Urinary bladder (tissue), 4 donors: ENCODE data around the gene FGD1. TPM values are rescaled to one million over a fixed set of nuclear protein-coding genes. Genes with fewer than 3 reads are reported as not detected.

Experiments used
- DNase-seq: peaks from one replicate; pipeline ENCODE4 v3.0.0-alpha.2; 2015; ENCODE audit errors: extremely low spot score
- H3K27ac ChIP-seq: one replicate; pipeline ENCODE4 v1.5.1; 2013; ENCODE audit warnings: low read depth, mild to moderate bottlenecking, moderate library complexity
- H3K36me3 ChIP-seq: one replicate; pipeline ENCODE4 v1.6.1; 2013; ENCODE audit warnings: mild to moderate bottlenecking, moderate library complexity; ENCODE audit not compliant: insufficient read depth
- H3K4me1 ChIP-seq: one replicate; pipeline ENCODE4 v1.6.1; 2013; ENCODE audit warnings: mild to moderate bottlenecking, moderate library complexity; ENCODE audit not compliant: insufficient read depth
- H3K4me3 ChIP-seq: one replicate; pipeline ENCODE4 v1.5.1; 2013; ENCODE audit warnings: low read depth, low read length
- WGBS: extraction: QIAGEN DNeasy Blood & Tissue Kit; methylation state at CpG from one replicate; pipeline ENCODE4 v1.1.7; 2013; 5-methylcytosine and 5-hydroxymethylcytosine counted together
- polyA plus RNA-seq: library from polyadenylated mRNA; stranded (reverse); fragments of 200-250 nt; gene quantifications from one replicate; pipeline ENCODE4 v1.2.3, GENCODE V29; 2013
- total RNA-seq: library from RNA; depleted of rRNA; stranded (reverse); fragments of >200 nt; gene quantifications from one replicate; pipeline ENCODE4 v1.2.3, GENCODE V29; 2014
- donor health status: healthy with polysubstance abuse.
- donor health status: healthy.

FGD1 gene
- total and polyA plus RNA-seq, 2 donors: 5.7 to 6.4 TPM

- H3K27ac ChIP-seq: no peak overlapping the region
- H3K4me3 ChIP-seq: no peak overlapping the region
These were observed 53.2 kb downstream of the FGD1 start for GRCh38 chrX:54442790-54443189.

GRCh38 chrX:54439960-54440871, 55.8 kb downstream of the FGD1 start, which contains the start of gene TSR2:
TSS of gene TSR2 (plus strand) at chrX:54440404. CDS start at chrX:54440422, 18 bp downstream.
- Histone ChIP-seq H3K4me3 (peak within 1 kb of the TSS; percentile 96), H3K36me3 (no peaks in the 10 kb centered on the region), H3K27ac (peak within 1 kb of the TSS; percentile 45), H3K4me1 (no peaks in the 10 kb centered on the region)
- peak; percentile 73 for DNase-seq
- under 1% methylated on average over 40 of the region's 40 CpGs for WGBS

More at GRCh38 chrX:54442790-54443189, 53.2 kb downstream of the FGD1 start:
- H3K36me3 ChIP-seq: no peaks in the 10 kb centered on the region
- H3K4me1 ChIP-seq: no peaks in the 10 kb centered on the region
- no peak for DNase-seq

GRCh38 chrX:54435121-54435520, 60.9 kb downstream of the FGD1 start:
- Histone ChIP-seq H3K4me1 (no peaks in the 10 kb centered on the region), H3K27ac (no peak overlapping the region), H3K4me3 (no peak overlapping the region), H3K36me3 (no peaks in the 10 kb centered on the region)
- no peak for DNase-seq
- 53% methylated on average over 2 of the region's 2 CpGs for WGBS

- Histone ChIP-seq H3K4me1 (no peaks in the 10 kb centered on the region), H3K27ac (no peak overlapping the region), H3K36me3 (no peaks in the 10 kb centered on the region), H3K4me3 (no peak overlapping the region)
- no peak for DNase-seq
These were observed 65.5 kb downstream of the FGD1 start for GRCh38 chrX:54430519-54430918.

GRCh38 chrX:54427837-54428424, 68.1 kb downstream of the FGD1 start:
- DNase-seq: no peak

GRCh38 chrX:54423161-54423888, 72.7 kb downstream of the FGD1 start:
- H3K4me1 ChIP-seq: no peaks in the 10 kb centered on the region
- H3K36me3 ChIP-seq: no peaks in the 10 kb centered on the region
- no peak for DNase-seq
- 28% methylated on average over 14 of the region's 14 CpGs for WGBS
- H3K27ac ChIP-seq: no peak overlapping the region
- no peak overlapping the region for H3K4me3 ChIP-seq

More at GRCh38 chrX:54427837-54428424, 68.1 kb downstream of the FGD1 start:
- no peaks in the 10 kb centered on the region for H3K36me3 ChIP-seq
- no peak overlapping the region for H3K27ac ChIP-seq
- H3K4me1 ChIP-seq: no peaks in the 10 kb centered on the region
- 73% methylated on average over 2 of the region's 2 CpGs for WGBS
- H3K4me3 ChIP-seq: no peak overlapping the region

- DNase-seq: no peak
- H3K4me1 ChIP-seq: no peaks in the 10 kb centered on the region
- WGBS: 70% methylated on average over 3 of the region's 3 CpGs
- H3K27ac ChIP-seq: no peak overlapping the region
- H3K36me3 ChIP-seq: no peaks in the 10 kb centered on the region
- H3K4me3 ChIP-seq: no peak overlapping the region
These were observed 73.9 kb downstream of the FGD1 start for GRCh38 chrX:54422168-54422567.

GRCh38 chrX:54419559-54420302, 76.3 kb downstream of the FGD1 start:
- no peak for DNase-seq
- H3K36me3 ChIP-seq: no peaks in the 10 kb centered on the region
- H3K27ac ChIP-seq: no peak overlapping the region
- no peaks in the 10 kb centered on the region for H3K4me1 ChIP-seq
- no peak overlapping the region for H3K4me3 ChIP-seq
- 61% methylated on average over 3 of the region's 3 CpGs for WGBS

- Histone ChIP-seq H3K4me3 (no peak overlapping the region), H3K27ac (no peak overlapping the region), H3K4me1 (no peaks in the 10 kb centered on the region), H3K36me3 (no peaks in the 10 kb centered on the region)
- 80% methylated on average over 2 of the region's 2 CpGs for WGBS
- DNase-seq: no peak
These were observed 79.1 kb downstream of the FGD1 start for GRCh38 chrX:54416965-54417364.

GRCh38 chrX:54415534-54416350, 80.3 kb downstream of the FGD1 start:
- DNase-seq: no peak
- H3K27ac ChIP-seq: no peak overlapping the region
- H3K36me3 ChIP-seq: no peaks in the 10 kb centered on the region
- WGBS: 15% methylated on average over 13 of the region's 13 CpGs
- no peak overlapping the region for H3K4me3 ChIP-seq
- H3K4me1 ChIP-seq: no peaks in the 10 kb centered on the region

GRCh38 chrX:54413753-54414152, 82.3 kb downstream of the FGD1 start:
- no peak for DNase-seq
- Histone ChIP-seq H3K4me1 (no peaks in the 10 kb centered on the region), H3K27ac (no peak overlapping the region), H3K36me3 (no peaks in the 10 kb centered on the region), H3K4me3 (no peak overlapping the region)
- WGBS: 75% methylated on average over 3 of the region's 3 CpGs

- no peak for DNase-seq
- H3K4me3 ChIP-seq: no peak overlapping the region
- no peaks in the 10 kb centered on the region for H3K36me3 ChIP-seq
- WGBS: 71% methylated on average over 1 of the region's 1 CpG
- H3K4me1 ChIP-seq: no peaks in the 10 kb centered on the region
- H3K27ac ChIP-seq: no peak overlapping the region
These were observed 84.3 kb downstream of the FGD1 start for GRCh38 chrX:54411732-54412131.
